Small intestine (tissue), 7 donors: ENCODE results near the gene KCNH1. TPM values are rescaled to one million over a fixed set of nuclear protein-coding genes. Genes with fewer than 3 reads are reported as not detected.

ENCODE experiments used
- DNase-seq, 2 donors: peaks; one replicate each; pipeline versions ENCODE4 v3.0.0 to v3.0.0-alpha.2; 2013
- FAIRE-seq: peaks from 2 replicates; lab custom pipeline; 2012; peaks lifted over from hg19 to GRCh38; lab: Jason Lieb, UNC
- H3K27ac ChIP-seq, 3 donors: one replicate each; pipeline ENCODE4 v1.5.1; 2013; ENCODE audit warnings: low read length in 2 of 3, mild to moderate bottlenecking in 2 of 3, control low read depth in 1 of 3, inconsistent platforms in 1 of 3, low read depth in 1 of 3, moderate library complexity in 1 of 3
- H3K27me3 ChIP-seq, 3 donors: one replicate each; pipeline ENCODE4 v1.6.1; 2013; ENCODE audit warnings: low read length in 3 of 3, inconsistent platforms in 1 of 3; ENCODE audit not compliant: control insufficient read depth in 3 of 3, insufficient read depth in 3 of 3
- H3K36me3 ChIP-seq, 3 donors: one replicate each; pipeline ENCODE4 v1.6.1; 2013; ENCODE audit warnings: low read length in 3 of 3, inconsistent platforms in 1 of 3, low read depth in 1 of 3, mild to moderate bottlenecking in 1 of 3, moderate library complexity in 1 of 3; ENCODE audit not compliant: control insufficient read depth in 3 of 3, insufficient read depth in 2 of 3
- H3K4me1 ChIP-seq, 3 donors: one replicate each; pipeline ENCODE4 v1.6.1; 2013; ENCODE audit warnings: low read length in 2 of 3, inconsistent platforms in 1 of 3, low read depth in 1 of 3, mild to moderate bottlenecking in 1 of 3, moderate library complexity in 1 of 3; ENCODE audit not compliant: control insufficient read depth in 3 of 3, insufficient read depth in 2 of 3
- H3K4me3 ChIP-seq, 3 donors: one replicate each; pipeline ENCODE4 v1.5.1; 2013; ENCODE audit warnings: low read length in 3 of 3, control low read depth in 1 of 3, inconsistent platforms in 1 of 3, low read depth in 1 of 3, mild to moderate bottlenecking in 1 of 3, moderate library complexity in 1 of 3
- H3K9me3 ChIP-seq, 2 donors: one replicate each; pipeline ENCODE4 v1.6.1; 2013; ENCODE audit warnings: low read depth in 1 of 2, low read length in 1 of 2; ENCODE audit not compliant: control insufficient read depth in 2 of 2, insufficient read depth in 1 of 2
- WGBS, 3 donors: extraction: QIAGEN DNeasy Blood & Tissue Kit; methylation state at CpG; one replicate each; pipeline ENCODE4 v1.1.7; 2013; 5-methylcytosine and 5-hydroxymethylcytosine counted together
- polyA plus RNA-seq, 4 donors: library from polyadenylated mRNA; stranded (reverse) in 3 of 4; unstranded in 1 of 4; fragments of 200-250 nt in 3 of 4; fragments of 120-200 nt in 1 of 4; gene quantifications; one replicate each; pipeline versions ENCODE4 v1.2.1 to v1.2.3, GENCODE V29; 2013
- donor health status: healthy with polysubstance abuse.
- donor health status: control.
- donor health status: control.
- donor health status: Bipolar disorder and iron deficiency.
- donor health status: healthy.

Gene KCNH1
- polyA plus RNA-seq, 4 donors, result 0.13 to 0.42 TPM; not detected in 2

DNA sequence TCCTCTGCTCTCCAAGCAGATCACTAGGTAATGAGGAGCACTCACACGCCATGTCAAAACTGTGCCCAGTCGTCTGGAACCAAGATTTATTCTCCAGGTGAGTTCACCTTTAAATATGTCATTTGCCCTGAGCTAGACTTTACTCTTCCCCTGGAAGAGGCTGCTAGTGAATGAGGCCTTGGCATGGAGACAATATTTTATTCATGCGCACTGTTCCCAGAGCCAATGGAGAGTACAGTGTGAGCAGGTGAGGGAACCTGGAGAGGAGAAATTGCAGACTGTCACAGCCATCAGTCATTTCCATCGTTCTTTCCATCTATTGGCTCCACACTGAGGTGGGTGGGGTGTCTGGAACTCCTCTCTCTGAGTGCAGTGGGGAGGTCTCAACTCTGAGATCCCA is 333.6 kb downstream of the KCNH1 start:
- 27 to 58% (median 53%) methylated on average over 4 of the region's 4 CpGs for WGBS, 3 donors
- Histone ChIP-seq H3K27me3 (no peaks in the 10 kb centered on the region), H3K9me3 (no peaks in the 10 kb centered on the region), H3K36me3 (no peaks in the 10 kb centered on the region), H3K4me3 (no peak overlapping the region), H3K4me1 (no peaks in the 10 kb centered on the region), H3K27ac (no peak overlapping the region)
- DNase-seq (no peak), FAIRE-seq (no peak)

DNA sequence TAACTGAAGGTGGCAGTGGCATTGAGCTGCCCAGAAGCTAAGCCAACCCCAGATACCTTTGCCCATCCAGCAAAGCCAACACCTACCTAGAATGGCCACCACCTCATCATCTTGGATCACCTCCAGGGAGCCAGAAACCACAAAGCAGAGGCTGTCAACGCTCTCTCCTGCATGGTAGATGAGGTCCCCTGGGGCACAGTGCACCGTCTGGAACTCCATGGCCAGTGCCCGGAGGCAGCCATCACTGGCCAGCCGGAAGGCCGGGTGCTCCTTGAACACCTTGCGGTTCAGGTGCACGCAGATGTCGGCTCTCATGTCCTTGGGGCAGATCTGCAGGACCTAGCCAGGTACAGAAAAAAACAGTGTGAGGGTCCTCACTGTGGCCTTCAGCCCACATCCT is 336.5 kb downstream of the KCNH1 start:
- no peaks in the 10 kb centered on the region for H3K4me1 ChIP-seq
- H3K27ac ChIP-seq, result no peak overlapping the region
- WGBS, 3 donors, result 88 to 91% (median 90%) methylated on average over 8 of the region's 8 CpGs
- H3K27me3 ChIP-seq, result no peaks in the 10 kb centered on the region
- no peaks in the 10 kb centered on the region for H3K36me3 ChIP-seq
- no peak overlapping the region for H3K4me3 ChIP-seq
- FAIRE-seq (no peak), DNase-seq (no peak)
- no peaks in the 10 kb centered on the region for H3K9me3 ChIP-seq

DNA sequence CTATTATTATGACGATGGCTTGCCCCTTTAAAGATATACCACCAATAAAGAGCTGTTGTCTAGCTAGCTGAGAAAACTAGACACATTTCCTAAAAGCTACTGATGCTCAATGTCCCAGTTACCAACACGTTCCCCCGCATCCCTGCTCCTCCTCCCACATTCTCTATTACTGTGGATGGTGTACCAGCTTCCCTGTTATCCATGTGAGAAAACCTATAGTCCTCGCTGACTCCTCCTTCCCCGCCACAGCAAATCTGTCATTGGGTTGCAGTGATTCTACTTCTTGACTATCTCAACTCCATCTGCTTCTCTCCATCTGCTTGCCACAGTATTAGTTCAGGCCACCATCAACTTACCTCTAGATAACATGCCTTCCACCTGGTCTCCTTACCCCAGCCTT is 337.5 kb downstream of the KCNH1 start:
- Histone ChIP-seq H3K27ac (no peak overlapping the region), H3K27me3 (no peaks in the 10 kb centered on the region), H3K9me3 (no peaks in the 10 kb centered on the region), H3K4me3 (no peak overlapping the region), H3K36me3 (no peaks in the 10 kb centered on the region), H3K4me1 (no peaks in the 10 kb centered on the region)
- no peak for DNase-seq
- no peak for FAIRE-seq
- 83 to 91% (median 89%) methylated on average over 5 of the region's 5 CpGs for WGBS, 3 donors

DNA sequence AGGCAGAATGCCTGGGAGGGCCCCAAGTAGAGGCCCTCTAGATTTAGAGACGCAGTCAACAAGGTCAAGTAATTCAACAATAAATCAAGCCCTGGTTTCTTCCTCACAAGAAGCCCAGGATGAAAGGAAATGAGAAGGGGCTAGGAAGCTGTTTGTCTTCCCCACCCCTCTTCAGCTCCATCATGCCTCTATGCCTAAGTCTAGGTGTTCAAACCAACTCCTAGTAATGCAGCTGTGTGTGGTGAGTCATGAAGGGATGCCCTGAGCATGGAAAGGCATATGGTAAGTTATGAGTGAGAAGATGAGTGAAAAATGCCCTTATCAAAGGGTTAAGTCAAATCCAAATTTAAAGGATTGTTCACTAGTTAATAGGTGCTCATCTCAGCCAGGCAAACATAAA is 339.5 kb downstream of the KCNH1 start:
- DNase-seq, result no peak

DNA sequence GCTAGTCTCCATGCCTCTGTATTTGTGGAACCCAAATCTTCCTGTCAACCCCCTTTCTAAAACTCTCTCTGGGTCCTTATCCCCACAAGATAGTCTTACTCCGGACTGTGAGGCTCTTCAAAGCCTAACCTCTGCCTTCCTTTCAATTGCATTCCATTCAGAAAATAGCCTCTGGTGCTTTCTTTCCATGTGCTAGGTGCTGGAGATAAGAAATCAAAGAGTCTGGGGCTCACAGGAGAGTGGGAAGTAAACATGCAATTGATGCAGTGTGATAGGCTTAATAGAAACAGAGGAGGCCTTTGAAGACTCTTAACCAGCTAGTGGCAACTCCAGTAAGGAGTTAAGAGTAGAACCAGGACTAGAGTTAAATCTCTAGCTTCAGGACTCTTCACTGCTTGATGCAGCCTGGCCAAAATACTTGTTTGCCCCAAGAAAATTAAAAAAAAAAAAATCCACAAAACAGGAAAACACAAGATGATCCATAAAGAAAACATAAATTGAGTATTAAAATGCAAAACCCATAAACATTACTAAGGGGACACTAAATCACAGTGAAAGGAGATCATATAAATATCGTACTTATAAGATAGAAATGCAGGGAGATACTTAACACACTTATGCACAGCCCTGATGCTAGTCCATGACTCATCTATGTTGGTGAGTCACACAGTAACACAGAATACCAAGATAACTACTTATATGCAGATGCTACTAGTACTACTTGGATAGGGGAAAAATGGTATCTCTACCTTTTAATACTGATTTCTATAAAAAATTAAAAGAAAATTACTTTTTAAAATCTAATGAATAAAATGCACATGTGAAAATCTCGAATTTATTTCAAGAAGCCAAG is 341.5 kb downstream of the KCNH1 start:
- Histone ChIP-seq H3K4me1 (no peaks in the 10 kb centered on the region), H3K27me3 (no peaks in the 10 kb centered on the region), H3K36me3 (no peaks in the 10 kb centered on the region), H3K4me3 (no peak overlapping the region), H3K27ac (no peak overlapping the region), H3K9me3 (no peaks in the 10 kb centered on the region)
- DNase-seq (no peak), FAIRE-seq (no peak)
- WGBS, 3 donors, result 38 to 50% (median 50%) methylated on average over 3 of the region's 3 CpGs

More for the DNA sequence above, 339.5 kb downstream of the KCNH1 start:
- no peak for FAIRE-seq
- Histone ChIP-seq H3K4me3 (no peak overlapping the region), H3K4me1 (no peaks in the 10 kb centered on the region), H3K27ac (no peak overlapping the region), H3K27me3 (no peaks in the 10 kb centered on the region), H3K36me3 (no peaks in the 10 kb centered on the region), H3K9me3 (no peaks in the 10 kb centered on the region)
- 75 to 89% (median 86%) methylated on average over 1 of the region's 1 CpG for WGBS, 3 donors

DNA sequence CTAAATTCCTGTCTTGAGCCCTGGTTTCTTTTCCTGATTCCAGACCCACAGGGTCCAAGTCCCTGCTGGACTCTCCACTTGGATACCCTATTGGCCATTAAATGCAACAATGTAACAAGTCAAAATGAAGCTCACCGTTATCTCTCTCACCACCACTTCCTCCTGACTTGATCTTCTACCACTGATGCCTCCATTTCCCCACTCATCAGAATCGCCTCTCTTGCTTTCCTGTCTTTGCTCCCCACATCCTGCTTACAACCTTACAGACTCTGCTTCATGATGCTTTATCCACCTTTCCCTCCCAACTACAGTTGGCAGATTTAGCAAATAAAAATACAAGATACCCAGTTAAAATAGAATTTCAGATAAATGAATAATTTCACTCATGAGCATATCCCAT is 343.8 kb downstream of the KCNH1 start:
- H3K4me1 ChIP-seq, result no peaks in the 10 kb centered on the region
- 62 to 78% (median 63%) methylated on average over 2 of the region's 2 CpGs for WGBS, 3 donors

DNA sequence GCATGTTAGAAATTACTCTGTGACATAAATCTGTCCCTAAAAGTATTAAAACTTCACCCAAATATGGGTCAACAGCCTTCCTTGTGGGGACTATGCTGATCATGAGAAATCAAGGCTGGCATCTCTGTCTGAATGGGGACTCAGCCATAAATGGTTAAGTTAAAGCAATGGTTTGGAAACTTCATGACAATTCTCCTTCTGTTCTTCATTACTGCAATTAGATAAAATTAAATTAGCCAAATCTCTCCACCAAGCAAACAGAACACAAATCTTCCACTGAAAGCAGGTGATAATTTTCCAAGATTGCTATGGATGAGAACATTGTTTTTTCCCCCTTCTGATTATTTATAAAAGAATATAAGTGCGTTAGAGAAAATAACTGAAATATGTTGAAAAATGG is 346.1 kb downstream of the KCNH1 start:
- WGBS, 3 donors, result 81 to 95% (median 88%) methylated on average over 1 of the region's 1 CpG
- no peak for DNase-seq
- H3K4me3 ChIP-seq, result no peak overlapping the region
- H3K4me1 ChIP-seq, result no peaks in the 10 kb centered on the region
- H3K36me3 ChIP-seq, result no peaks in the 10 kb centered on the region
- FAIRE-seq, result no peak
- H3K9me3 ChIP-seq, result no peaks in the 10 kb centered on the region
- H3K27ac ChIP-seq, result no peak overlapping the region
- H3K27me3 ChIP-seq, result no peaks in the 10 kb centered on the region

More for the DNA sequence above, 343.8 kb downstream of the KCNH1 start:
- H3K27me3 ChIP-seq, result no peaks in the 10 kb centered on the region
- H3K36me3 ChIP-seq, result no peaks in the 10 kb centered on the region
- no peak for DNase-seq
- no peak for FAIRE-seq
- H3K27ac ChIP-seq, result no peak overlapping the region
- H3K4me3 ChIP-seq, result no peak overlapping the region
- H3K9me3 ChIP-seq, result no peaks in the 10 kb centered on the region

DNA sequence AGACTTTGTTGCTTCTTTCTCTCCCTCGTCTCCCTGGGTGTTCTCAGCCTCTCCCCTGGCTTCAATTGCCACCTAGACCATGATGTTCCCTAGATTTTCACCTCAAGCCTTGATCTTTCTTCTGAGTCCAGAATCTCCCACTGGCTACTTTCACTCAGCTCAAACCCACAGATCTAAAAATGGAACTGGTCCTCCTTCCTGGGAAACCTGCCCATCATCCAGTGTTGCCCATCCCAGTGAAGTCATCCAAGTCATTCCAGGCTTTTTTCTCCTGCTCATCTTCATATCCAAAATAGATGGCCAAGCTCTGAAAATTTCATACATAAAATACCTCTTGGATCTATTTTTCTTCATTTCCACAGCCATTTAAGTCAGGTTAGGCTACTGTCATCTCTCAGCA is 347.4 kb downstream of the KCNH1 start:
- FAIRE-seq, result no peak
- H3K27ac ChIP-seq, result no peak overlapping the region

More for the DNA sequence above, 347.4 kb downstream of the KCNH1 start:
- Histone ChIP-seq H3K9me3 (no peaks in the 10 kb centered on the region), H3K4me1 (no peaks in the 10 kb centered on the region), H3K27me3 (no peaks in the 10 kb centered on the region), H3K4me3 (no peak overlapping the region), H3K36me3 (no peaks in the 10 kb centered on the region)
- WGBS, 3 donors, result 42 to 75% (median 61%) methylated on average over 1 of the region's 1 CpG
- no peak for DNase-seq
